Naive thymus-derived CD8-positive, alpha-beta T cell (primary cell): Measurements from ENCODE around the gene CACNA1D. TPM values are rescaled to one million over a fixed set of nuclear protein-coding genes. Genes with fewer than 3 reads are reported as not detected.
"Not testable (repeated sequence)": the region's sequence is repeated elsewhere in the genome, so short reads cannot be mapped to it uniquely, and the experiment has no call there.

Experiments used
- ATAC-seq, 2 donors: fragments of 150-1000 bp; cut with Tn5 transposase in 1 of 2; sonication (Bioruptor Pico), chemical (Tn5 transposase) in 1 of 2; 1 replicate in 1 of 2; 2 replicates in 1 of 2; pipeline ENCODE4 v1.10.0; 2021; ENCODE audit warnings: mild to moderate bottlenecking in 2 of 2, moderate library complexity in 2 of 2
- POLR2A ChIA-PET: fragments of 350-600 bp; sonication (Branson Sonifier 250); formaldehyde crosslinking; loops from one replicate; lab custom pipeline; 2021; ENCODE audit warnings: antibody characterized with exemption; lab: Charles Lee
- DNase-seq, 10 donors: peaks; one replicate each; pipeline versions ENCODE4 v3.0.0 to v3.0.0-alpha.2; 2020 to 2022
- H3K27ac Mint-ChIP-seq, 10 donors: one replicate each; pipeline ENCODE4 v1.8.0; 2020 to 2022; ENCODE audit warnings: mild to moderate bottlenecking in 10 of 10, mixed read lengths in 10 of 10, moderate library complexity in 4 of 10, inconsistent platforms in 1 of 10
- H3K27me3 Mint-ChIP-seq, 5 donors: one replicate each; pipeline ENCODE4 v1.8.0; 2021 to 2022; ENCODE audit warnings: mixed read lengths in 5 of 5
- H3K36me3 Mint-ChIP-seq, 3 donors: one replicate each; pipeline ENCODE4 v1.8.0; 2020 to 2022; ENCODE audit warnings: mixed read lengths in 3 of 3, mild to moderate bottlenecking in 2 of 3, inconsistent platforms in 1 of 3
- H3K4me1 Mint-ChIP-seq, 4 donors: one replicate each; pipeline ENCODE4 v1.8.0; 2021 to 2022; ENCODE audit warnings: mixed read lengths in 4 of 4
- H3K4me3 Mint-ChIP-seq, 10 donors: one replicate each; pipeline ENCODE4 v1.8.0; 2020 to 2022; ENCODE audit warnings: mild to moderate bottlenecking in 10 of 10, mixed read lengths in 10 of 10, moderate library complexity in 6 of 10, inconsistent platforms in 1 of 10
- H3K9me3 Mint-ChIP-seq, 9 donors: one replicate each; pipeline ENCODE4 v1.8.0; 2020 to 2022; ENCODE audit warnings: mixed read lengths in 9 of 9, mild to moderate bottlenecking in 3 of 9, inconsistent platforms in 1 of 9, moderate library complexity in 1 of 9
- polyA plus RNA-seq, 3 donors: library from polyadenylated mRNA; unstranded; fragments of 300-500 nt; fragmentation: Illumina TruSeq; gene quantifications; one replicate each; pipeline ENCODE4 v1.2.3, GENCODE V29; 2021
- total RNA-seq, 8 experiments: library from RNA in 2 of 8; stranded (reverse) in 2 of 8; gene quantifications; one replicate each; pipeline ENCODE4 v1.2.3 and lab custom pipeline; 2021 to 2026

The CACNA1D gene
- total and polyA plus RNA-seq, 5 experiments from 2014 or later, result not detected

- H3K4me1 Mint-ChIP-seq, POLR2A ChIA-PET, ATAC-seq, H3K27ac Mint-ChIP-seq, H3K9me3 Mint-ChIP-seq, H3K36me3 Mint-ChIP-seq, H3K4me3 Mint-ChIP-seq, DNase-seq: not testable (repeated sequence)
- H3K27me3 Mint-ChIP-seq, result peaks cover 9 to 33% (median 17%) of the 10 kb centered on the region in 5 donors
Measured at GRCh38 chr3:53572184-53572583, 77.8 kb downstream of the CACNA1D start.

GRCh38 chr3:53577506-53577905, 83.1 kb downstream of the CACNA1D start:
- DNase-seq (no peak), ATAC-seq (no peak)
- POLR2A ChIA-PET, result no interaction called here
- Mint-ChIP-seq H3K4me3 (no peak overlapping the region), H3K27ac (no peak overlapping the region), H3K9me3 (no peaks in the 10 kb centered on the region), H3K27me3 (peaks cover 3 to 25% (median 9%) of the 10 kb centered on the region in 5 donors), H3K4me1 (no peaks in the 10 kb centered on the region), H3K36me3 (no peaks in the 10 kb centered on the region)

- Mint-ChIP-seq H3K9me3 (no peaks in the 10 kb centered on the region), H3K36me3 (no peaks in the 10 kb centered on the region), H3K27ac (no peak overlapping the region), H3K27me3 (peaks cover 3 to 23% (median 6%) of the 10 kb centered on the region in 5 donors), H3K4me1 (no peaks in the 10 kb centered on the region), H3K4me3 (no peak overlapping the region)
- POLR2A ChIA-PET, result no interaction called here
- ATAC-seq (no peak), DNase-seq (no peak)
Measured at GRCh38 chr3:53579636-53580035, 85.2 kb downstream of the CACNA1D start.

GRCh38 chr3:53581671-53582070, 87.3 kb downstream of the CACNA1D start:
- Mint-ChIP-seq H3K36me3 (no peaks in the 10 kb centered on the region), H3K4me3 (no peak overlapping the region), H3K4me1 (no peaks in the 10 kb centered on the region), H3K9me3 (no peaks in the 10 kb centered on the region), H3K27me3 (peaks cover 0 to 13% (median 3%) of the 10 kb centered on the region in 5 donors), H3K27ac (no peak overlapping the region)
- no peak for DNase-seq
- POLR2A ChIA-PET, result no interaction called here
- no peak for ATAC-seq

- POLR2A ChIA-PET, result no interaction called here
- no peaks in the 10 kb centered on the region for H3K9me3 Mint-ChIP-seq
- H3K27me3 Mint-ChIP-seq, result peaks cover 0 to 3% (median 0%) of the 10 kb centered on the region in 5 donors
- no peaks in the 10 kb centered on the region for H3K4me1 Mint-ChIP-seq
- H3K36me3 Mint-ChIP-seq, result no peaks in the 10 kb centered on the region
- H3K4me3 Mint-ChIP-seq, result no peak overlapping the region
- ATAC-seq, result no peak
- no peak overlapping the region for H3K27ac Mint-ChIP-seq
- no peak for DNase-seq
Measured at GRCh38 chr3:53583161-53583690, 88.8 kb downstream of the CACNA1D start.

- H3K4me3 Mint-ChIP-seq, result no peak overlapping the region
Measured at GRCh38 chr3:53585049-53585448, 90.6 kb downstream of the CACNA1D start.

GRCh38 chr3:53585627-53586026, 91.2 kb downstream of the CACNA1D start:
- no peak overlapping the region for H3K4me3 Mint-ChIP-seq
- peaks cover 0 to 6% (median 0%) of the 10 kb centered on the region in 5 donors for H3K27me3 Mint-ChIP-seq
- H3K9me3 Mint-ChIP-seq, result no peaks in the 10 kb centered on the region
- POLR2A ChIA-PET, result no interaction called here
- no peak overlapping the region for H3K27ac Mint-ChIP-seq
- no peak for DNase-seq
- no peaks in the 10 kb centered on the region for H3K36me3 Mint-ChIP-seq
- H3K4me1 Mint-ChIP-seq, result no peaks in the 10 kb centered on the region
- no peak for ATAC-seq

More at GRCh38 chr3:53585049-53585448, 90.6 kb downstream of the CACNA1D start:
- Mint-ChIP-seq H3K9me3 (no peaks in the 10 kb centered on the region), H3K36me3 (no peaks in the 10 kb centered on the region), H3K27me3 (peaks cover 0 to 6% (median 0%) of the 10 kb centered on the region in 5 donors), H3K27ac (no peak overlapping the region), H3K4me1 (no peaks in the 10 kb centered on the region)
- DNase-seq (no peak), ATAC-seq (no peak)
- POLR2A ChIA-PET, result no interaction called here

- no peak overlapping the region for H3K27ac Mint-ChIP-seq
- ATAC-seq (no peak), DNase-seq (no peak)
- POLR2A ChIA-PET, result no interaction called here
- H3K4me3 Mint-ChIP-seq, result no peak overlapping the region
- peaks cover 0 to 8% (median 1%) of the 10 kb centered on the region in 5 donors for H3K27me3 Mint-ChIP-seq
- H3K9me3 Mint-ChIP-seq, result no peaks in the 10 kb centered on the region
- H3K36me3 Mint-ChIP-seq, result no peaks in the 10 kb centered on the region
- no peaks in the 10 kb centered on the region for H3K4me1 Mint-ChIP-seq
Measured at GRCh38 chr3:53588122-53588521, 93.7 kb downstream of the CACNA1D start.

GRCh38 chr3:53589201-53589600, 94.8 kb downstream of the CACNA1D start:
- POLR2A ChIA-PET, result no interaction called here
- Mint-ChIP-seq H3K4me3 (no peak overlapping the region), H3K36me3 (no peaks in the 10 kb centered on the region), H3K9me3 (no peaks in the 10 kb centered on the region), H3K4me1 (no peaks in the 10 kb centered on the region), H3K27me3 (peaks cover 0 to 15% (median 1%) of the 10 kb centered on the region in 5 donors), H3K27ac (no peak overlapping the region)
- DNase-seq (no peak), ATAC-seq (no peak)

- POLR2A ChIA-PET, result no interaction called here
- Mint-ChIP-seq H3K27ac (no peak overlapping the region), H3K4me1 (no peaks in the 10 kb centered on the region), H3K36me3 (no peaks in the 10 kb centered on the region), H3K27me3 (peaks cover 0 to 15% (median 1%) of the 10 kb centered on the region in 5 donors), H3K4me3 (no peak overlapping the region), H3K9me3 (no peaks in the 10 kb centered on the region)
- ATAC-seq (no peak), DNase-seq (no peak)
Measured at GRCh38 chr3:53589806-53590205, 95.4 kb downstream of the CACNA1D start.

- H3K4me3 Mint-ChIP-seq, result no peak overlapping the region
- H3K4me1 Mint-ChIP-seq, result no peaks in the 10 kb centered on the region
- H3K9me3 Mint-ChIP-seq, result no peaks in the 10 kb centered on the region
- peaks cover 0 to 15% (median 1%) of the 10 kb centered on the region in 5 donors for H3K27me3 Mint-ChIP-seq
- H3K36me3 Mint-ChIP-seq, result no peaks in the 10 kb centered on the region
- POLR2A ChIA-PET, result no interaction called here
- H3K27ac Mint-ChIP-seq, result no peak overlapping the region
- ATAC-seq (no peak), DNase-seq (no peak)
Measured at GRCh38 chr3:53590606-53591005, 96.2 kb downstream of the CACNA1D start.

GRCh38 chr3:53591646-53592045, 97.2 kb downstream of the CACNA1D start:
- POLR2A ChIA-PET, result no interaction called here
- H3K4me3 Mint-ChIP-seq, result no peak overlapping the region
- no peaks in the 10 kb centered on the region for H3K36me3 Mint-ChIP-seq
- no peak overlapping the region for H3K27ac Mint-ChIP-seq
- ATAC-seq (no peak), DNase-seq (no peak)
- H3K27me3 Mint-ChIP-seq, result peaks cover 0 to 15% (median 1%) of the 10 kb centered on the region in 5 donors
- H3K4me1 Mint-ChIP-seq, result peaks cover 0 to 2% (median 0%) of the 10 kb centered on the region in 4 donors
- H3K9me3 Mint-ChIP-seq, result no peaks in the 10 kb centered on the region

- Mint-ChIP-seq H3K4me3 (no peak overlapping the region), H3K36me3 (no peaks in the 10 kb centered on the region), H3K27ac (no peak overlapping the region), H3K27me3 (peaks cover 0 to 15% (median 1%) of the 10 kb centered on the region in 5 donors), H3K4me1 (peaks cover 2 to 11% (median 7%) of the 10 kb centered on the region in 4 donors), H3K9me3 (no peaks in the 10 kb centered on the region)
- no peak for ATAC-seq
- POLR2A ChIA-PET, result no interaction called here
- no peak for DNase-seq
Measured at GRCh38 chr3:53592862-53593261, 98.5 kb downstream of the CACNA1D start.

- POLR2A ChIA-PET, result no interaction called here
- no peak for DNase-seq
- H3K4me3 Mint-ChIP-seq, result no peak overlapping the region
- no peak for ATAC-seq
- H3K27ac Mint-ChIP-seq, result no peak overlapping the region
- peaks cover 0 to 15% (median 1%) of the 10 kb centered on the region in 5 donors for H3K27me3 Mint-ChIP-seq
- H3K9me3 Mint-ChIP-seq, result no peaks in the 10 kb centered on the region
- peaks cover 2 to 12% (median 8%) of the 10 kb centered on the region in 4 donors for H3K4me1 Mint-ChIP-seq
- no peaks in the 10 kb centered on the region for H3K36me3 Mint-ChIP-seq
Measured at GRCh38 chr3:53593611-53594010, 99.2 kb downstream of the CACNA1D start.
